ENCODE measurements around the gene SLC9B2.

Gene SLC9B2

DNA sequence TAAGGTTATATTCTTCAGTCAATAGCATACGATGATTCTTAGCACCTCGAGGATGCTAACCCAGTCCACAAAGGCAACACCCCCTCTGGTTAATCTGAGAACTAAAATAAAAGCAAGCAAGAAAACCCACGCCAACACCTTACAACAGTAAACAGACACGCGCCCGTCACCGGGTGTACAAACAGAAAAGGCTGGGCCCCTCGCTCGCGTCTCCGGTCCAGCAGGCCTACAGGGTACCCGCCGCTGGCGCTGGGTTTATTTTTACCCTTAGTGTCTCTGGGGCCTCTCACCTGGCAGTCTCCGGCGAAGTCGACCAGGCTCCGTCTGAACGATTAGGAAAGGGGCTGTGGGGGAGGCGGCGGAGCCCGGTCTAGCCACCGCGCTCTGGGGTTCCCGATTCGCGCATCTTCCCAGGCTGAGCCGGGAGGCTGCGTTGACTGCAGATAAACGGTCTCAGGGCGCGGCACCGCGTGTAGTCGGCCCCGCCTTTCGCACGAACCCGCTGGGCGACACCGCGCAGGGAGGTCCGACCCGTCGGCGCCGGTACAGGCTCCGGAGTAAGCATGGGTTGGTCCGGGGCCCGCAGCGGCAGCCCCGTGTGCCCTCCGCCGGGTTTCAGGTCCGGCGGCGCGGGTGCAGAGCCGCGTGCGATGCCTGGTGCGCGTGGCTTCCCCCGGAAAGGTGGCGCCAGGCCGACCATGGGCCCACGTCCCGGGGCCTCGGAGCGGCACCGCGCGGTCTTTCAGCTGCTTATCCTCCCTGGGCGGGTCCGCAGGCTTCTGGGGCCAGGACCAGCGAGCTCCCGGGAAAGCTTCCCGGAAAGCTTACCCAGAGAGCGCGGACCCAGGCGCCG, 441 bp downstream of the SLC9B2 start:
- peak in 54 of 56 donors; percentile 7 to 84 (median 59) for DNase-seq

- no peak for DNase-seq
Observed at GRCh38 chr4:103075435-103075893, 1.1 kb downstream of the SLC9B2 start.

- DNase-seq = no peak
Observed at GRCh38 chr4:103074744-103075434, 1.7 kb downstream of the SLC9B2 start.

DNA sequence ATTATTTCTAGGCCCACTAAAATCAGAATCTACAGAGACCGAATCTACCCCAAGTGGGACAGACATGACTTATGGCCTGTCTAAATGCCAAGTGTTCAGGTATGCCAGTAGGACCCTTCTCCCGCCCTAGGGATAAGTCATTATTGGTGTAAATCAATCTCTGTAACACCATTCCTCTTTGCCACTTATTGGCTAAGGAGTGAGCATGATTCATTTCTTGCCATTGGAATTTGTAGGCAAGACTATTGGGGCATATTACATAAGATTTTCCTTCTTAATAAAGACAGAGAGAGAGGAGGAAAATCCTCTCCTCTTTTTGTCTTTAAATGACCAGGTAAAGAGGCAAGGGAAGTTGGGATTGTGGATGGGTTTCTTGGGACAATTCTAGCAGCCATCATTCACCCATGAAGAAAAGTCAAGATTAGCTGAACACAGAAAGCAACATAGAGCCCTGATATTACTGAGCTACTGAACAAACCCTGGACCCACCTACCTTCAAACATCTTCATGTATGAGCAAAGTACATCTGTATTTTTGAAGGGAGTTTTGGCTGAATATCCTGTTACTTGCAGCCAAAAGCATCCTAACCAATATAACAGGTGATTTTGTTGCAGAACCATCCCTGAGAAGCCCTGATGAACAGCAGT, 2.6 kb downstream of the SLC9B2 start:
- no peak for DNase-seq

GRCh38 chr4:103067841-103068547, 8.6 kb downstream of the SLC9B2 start:
- no peak for DNase-seq

GRCh38 chr4:103060453-103061148, 16.0 kb downstream of the SLC9B2 start:
- DNase-seq = no peak

DNA sequence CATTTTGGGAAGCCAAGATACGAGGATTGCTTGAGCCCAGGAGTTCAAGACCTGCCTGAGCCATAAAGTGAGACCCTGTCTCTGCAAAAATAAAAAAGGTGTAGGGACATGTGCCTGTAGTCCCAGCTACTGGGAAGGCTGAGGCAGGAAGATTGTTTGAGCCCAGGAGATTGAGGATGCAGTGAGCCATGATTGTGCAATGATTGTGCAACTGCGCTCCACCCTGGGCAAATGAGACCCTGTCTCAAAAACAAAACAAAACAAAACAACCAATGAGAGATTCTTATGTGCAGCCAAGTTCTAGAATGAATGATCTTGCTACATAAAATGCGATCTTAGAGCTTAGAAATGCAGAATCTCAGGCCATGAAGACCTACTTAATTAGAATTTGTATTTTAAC, 22.5 kb downstream of the SLC9B2 start:
- no peak for DNase-seq

- no peak for DNase-seq
Observed at GRCh38 chr4:103052779-103053178, 23.8 kb downstream of the SLC9B2 start.

DNA sequence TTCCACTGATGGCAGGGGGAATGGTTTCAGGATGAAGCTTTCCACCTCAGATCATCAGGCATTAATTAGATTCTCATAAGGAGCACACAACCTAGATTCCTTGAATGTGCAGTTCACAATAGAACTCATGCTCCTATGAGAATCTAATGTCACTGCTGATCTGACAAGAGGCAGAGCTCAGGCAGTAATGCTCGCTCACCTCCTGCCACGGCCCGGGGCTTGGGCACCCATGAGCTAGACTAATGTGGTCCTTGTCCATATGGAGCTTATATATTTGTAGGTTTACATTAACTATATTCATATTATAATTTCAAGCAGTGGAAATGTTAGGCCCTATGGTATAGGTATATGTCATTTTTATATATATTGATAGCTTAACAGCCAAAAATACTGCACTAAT, 24.4 kb downstream of the SLC9B2 start:
- DNase-seq = no peak

DNA sequence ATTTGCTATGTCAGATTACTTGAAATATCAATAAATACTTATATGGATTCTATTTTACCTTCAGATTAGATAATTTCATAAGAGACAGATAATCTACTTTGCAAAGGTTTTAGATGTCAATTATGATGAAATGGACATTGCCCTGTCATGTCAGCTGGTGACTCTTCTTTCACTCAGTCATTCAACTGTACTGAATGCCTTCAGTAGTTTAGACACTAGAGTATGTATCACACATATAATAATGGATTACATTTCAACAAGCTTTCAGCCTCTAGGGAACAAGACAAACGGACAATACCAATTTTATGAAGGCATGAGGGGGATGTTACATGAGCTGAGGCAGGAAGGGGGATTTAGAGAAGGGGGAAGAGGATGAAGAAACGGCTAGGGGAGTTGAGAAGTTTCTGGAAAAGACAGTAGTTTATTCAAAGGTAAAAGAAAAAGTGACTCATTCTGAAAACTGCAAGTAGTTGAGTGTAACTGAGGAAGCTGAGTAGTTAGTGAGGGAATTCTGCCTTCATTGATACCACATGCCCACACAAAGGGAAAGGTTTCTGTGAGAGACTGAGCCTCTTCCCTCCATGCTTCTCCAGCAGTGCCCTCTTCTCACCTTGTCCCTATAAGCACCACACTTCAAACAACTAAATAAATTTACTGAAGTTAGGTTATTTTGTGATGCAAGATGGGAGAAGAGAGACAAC, 25.7 kb downstream of the SLC9B2 start:
- no peak for DNase-seq

- DNase-seq = peak in 6 of 56 donors; percentile 0 to 22 (median 2)
Observed at GRCh38 chr4:103046416-103047290, 29.9 kb downstream of the SLC9B2 start.

- DNase-seq = no peak
Observed at GRCh38 chr4:103044183-103044582, 32.4 kb downstream of the SLC9B2 start.

GRCh38 chr4:103036169-103036568, 40.4 kb downstream of the SLC9B2 start:
- no peak for DNase-seq

DNA sequence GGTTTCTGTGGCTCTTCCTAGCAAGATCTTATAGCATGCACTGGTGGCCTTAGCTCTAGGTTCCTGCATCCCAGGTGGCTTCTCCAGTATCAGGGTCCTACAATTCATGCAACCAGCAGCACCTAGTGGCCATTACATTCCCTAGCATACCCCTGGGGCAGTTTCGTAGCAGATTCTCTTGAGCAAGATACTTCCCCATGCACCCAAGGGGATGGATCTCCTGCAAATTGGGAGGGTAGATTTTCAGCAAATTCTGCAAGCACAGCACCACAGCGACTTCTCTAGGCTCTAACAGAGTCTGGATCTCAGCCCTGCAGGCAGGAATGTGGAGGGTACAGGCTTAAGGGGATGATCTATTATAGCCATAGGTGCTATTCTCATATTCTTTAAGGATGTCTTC, 44.0 kb downstream of the SLC9B2 start:
- DNase-seq = no peak

DNA sequence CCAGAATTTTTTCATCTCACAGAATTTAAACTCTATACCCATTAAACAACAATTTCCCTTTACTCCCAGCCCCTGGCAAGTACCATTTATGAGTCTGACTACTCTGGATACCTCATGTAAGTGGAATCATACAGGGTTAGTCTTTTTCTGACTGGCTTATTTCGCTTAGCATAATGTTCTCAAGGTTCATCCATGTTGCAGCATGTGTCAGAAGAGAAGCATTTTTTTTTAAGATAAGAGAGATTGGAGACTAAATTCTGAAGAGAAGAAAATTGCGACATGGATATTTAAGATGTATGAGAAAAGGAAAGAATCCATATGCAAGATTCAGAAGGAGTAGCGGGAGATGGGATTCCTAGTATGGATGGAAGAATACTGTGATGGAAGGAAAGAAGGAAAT, 45.8 kb downstream of the SLC9B2 start:
- DNase-seq = no peak

GRCh38 chr4:103029300-103029699, 47.3 kb downstream of the SLC9B2 start:
- DNase-seq = no peak

GRCh38 chr4:103026868-103027267, 49.7 kb downstream of the SLC9B2 start:
- no peak for DNase-seq

DNA sequence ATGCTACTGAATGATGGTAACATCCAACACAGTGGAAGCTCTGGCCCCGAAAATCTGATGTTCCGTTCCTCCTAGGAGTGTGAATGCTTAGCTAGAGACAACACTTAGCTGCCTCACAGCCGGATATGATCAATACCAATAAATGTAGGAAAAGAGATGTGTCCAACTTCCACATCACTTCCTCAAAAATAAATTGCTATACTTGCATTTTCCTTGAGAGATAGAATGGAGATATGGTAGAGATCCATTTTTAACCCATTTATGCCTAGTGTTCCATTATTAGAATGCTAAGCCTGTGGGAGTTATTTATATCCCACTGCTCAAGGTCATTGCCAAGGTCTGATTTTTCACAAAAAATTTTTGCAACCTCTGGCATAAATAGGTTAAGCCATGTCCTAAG, 51.6 kb downstream of the SLC9B2 start:
- DNase-seq = no peak

DNA sequence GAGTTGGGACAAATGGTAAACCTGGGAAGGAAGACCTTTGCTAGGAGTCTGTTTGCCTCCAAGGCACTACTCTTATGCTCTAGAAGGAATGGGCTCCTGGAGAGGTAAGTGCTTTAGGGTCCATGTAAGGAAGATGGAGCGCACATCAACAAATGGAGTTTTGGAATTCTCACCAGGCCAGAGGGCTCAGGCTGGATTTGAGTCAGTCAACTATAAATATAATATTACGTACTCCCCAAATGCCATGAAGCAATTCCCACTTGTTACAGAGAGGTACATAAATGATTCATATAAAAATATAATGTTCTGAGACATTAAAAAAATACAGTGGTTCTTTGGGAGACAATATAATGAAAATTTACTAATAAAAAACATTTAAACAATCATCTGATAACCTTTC, 55.4 kb downstream of the SLC9B2 start:
- DNase-seq = no peak
